Esophagus squamous epithelium (tissue), 4 donors: Measurements from ENCODE around the gene CCDC7.

Experiments used
- CTCF ChIP-seq, 6 experiments: fragments of 450-650 bp in 4 of 6; fragments of 200-600 bp in 2 of 6; sonication (generic) in 2 of 6; IDR thresholded peaks; one replicate each; pipeline ENCODE4 v1.5.1; 2016 to 2019; ENCODE audit warnings: antibody characterized with exemption in 6 of 6, mild to moderate bottlenecking in 4 of 6, moderate library complexity in 4 of 6
- POLR2A ChIP-seq, 4 donors: fragments of 450-650 bp; IDR thresholded peaks; one replicate each; pipeline ENCODE4 v1.6.1; 2017; ENCODE audit warnings: antibody characterized with exemption in 4 of 4, mild to moderate bottlenecking in 4 of 4, moderate library complexity in 3 of 4

GRCh38 chr10:32540691-32541470, 94.9 kb downstream of the CCDC7 start:
- TF ChIP-seq POLR2A (IDR thresholded peaks at IDR 0.05) (no peak), CTCF (IDR thresholded peaks at IDR 0.05) (no peak)
